Measurements from ENCODE around the gene FOXRED1.
"Not testable (repeated sequence)": the region's sequence is repeated elsewhere in the genome, so short reads cannot be mapped to it uniquely, and the experiment has no call there.

Gene FOXRED1

GRCh38 chr11:126231725-126232459, 37.1 kb upstream of the FOXRED1 start:
- DNase-seq (ENCODE audit: low read depth): no peak
- no peak overlapping the region for H3K4me3 ChIP-seq (ENCODE audit: low read depth, low read length)
- TF ChIP-seq, protein P1, sequence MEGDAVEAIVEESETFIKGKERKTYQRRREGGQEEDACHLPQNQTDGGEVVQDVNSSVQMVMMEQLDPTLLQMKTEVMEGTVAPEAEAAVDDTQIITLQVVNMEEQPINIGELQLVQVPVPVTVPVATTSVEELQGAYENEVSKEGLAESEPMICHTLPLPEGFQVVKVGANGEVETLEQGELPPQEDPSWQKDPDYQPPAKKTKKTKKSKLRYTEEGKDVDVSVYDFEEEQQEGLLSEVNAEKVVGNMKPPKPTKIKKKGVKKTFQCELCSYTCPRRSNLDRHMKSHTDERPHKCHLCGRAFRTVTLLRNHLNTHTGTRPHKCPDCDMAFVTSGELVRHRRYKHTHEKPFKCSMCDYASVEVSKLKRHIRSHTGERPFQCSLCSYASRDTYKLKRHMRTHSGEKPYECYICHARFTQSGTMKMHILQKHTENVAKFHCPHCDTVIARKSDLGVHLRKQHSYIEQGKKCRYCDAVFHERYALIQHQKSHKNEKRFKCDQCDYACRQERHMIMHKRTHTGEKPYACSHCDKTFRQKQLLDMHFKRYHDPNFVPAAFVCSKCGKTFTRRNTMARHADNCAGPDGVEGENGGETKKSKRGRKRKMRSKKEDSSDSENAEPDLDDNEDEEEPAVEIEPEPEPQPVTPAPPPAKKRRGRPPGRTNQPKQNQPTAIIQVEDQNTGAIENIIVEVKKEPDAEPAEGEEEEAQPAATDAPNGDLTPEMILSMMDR (IDR thresholded peaks at IDR 0.05; ENCODE audit: insufficient read depth, low read depth, low read length, missing control alignments): no peak

GRCh38 chr11:126232683-126233082, 36.3 kb upstream of the FOXRED1 start:
- TF ChIP-seq, protein P1 (IDR thresholded peaks at IDR 0.05; ENCODE audit: insufficient read depth, low read depth, low read length, missing control alignments): no peak
- no peak for DNase-seq (ENCODE audit: low read depth)
- H3K4me3 ChIP-seq (ENCODE audit: low read depth, low read length): no peak overlapping the region

GRCh38 chr11:126233391-126233790, 35.6 kb upstream of the FOXRED1 start:
- H3K4me3 ChIP-seq (ENCODE audit: low read depth, low read length): no peak overlapping the region
- TF ChIP-seq, protein P1 (IDR thresholded peaks at IDR 0.05; ENCODE audit: insufficient read depth, low read depth, low read length, missing control alignments): no peak
- no peak for DNase-seq (ENCODE audit: low read depth)

DNA sequence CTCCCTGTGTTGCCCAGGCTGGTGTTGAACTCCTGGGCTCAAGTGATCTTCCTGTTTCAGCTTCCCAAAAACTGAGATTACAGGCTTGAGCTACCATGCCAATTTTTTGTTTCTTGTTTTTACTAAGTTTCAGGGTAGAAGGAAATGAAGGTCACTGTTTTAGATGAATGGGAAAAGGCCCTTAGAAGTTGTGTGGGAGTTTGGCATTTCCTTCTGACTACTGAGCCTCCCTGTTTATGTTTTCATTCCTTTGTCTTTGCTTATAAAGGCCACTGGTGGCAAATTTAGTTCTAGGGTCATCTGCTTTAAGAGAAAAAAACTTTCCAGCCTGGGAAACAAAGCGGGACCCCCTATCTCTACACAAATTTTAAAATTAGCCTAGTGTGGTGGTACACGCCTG, 22.3 kb upstream of the FOXRED1 start:
- TF ChIP-seq, protein P1 (IDR thresholded peaks at IDR 0.05; ENCODE audit: insufficient read depth, low read depth, low read length, missing control alignments): no peak
- no peak for DNase-seq (ENCODE audit: low read depth)
- H3K4me3 ChIP-seq (ENCODE audit: low read depth, low read length): no peak overlapping the region

GRCh38 chr11:126253265-126253664, 15.7 kb upstream of the FOXRED1 start:
- H3K4me3 ChIP-seq (ENCODE audit: low read depth, low read length): no peak overlapping the region
- no peak for DNase-seq (ENCODE audit: low read depth)
- TF ChIP-seq, protein P1 (IDR thresholded peaks at IDR 0.05; ENCODE audit: insufficient read depth, low read depth, low read length, missing control alignments): no peak

- no peak overlapping the region for H3K4me3 ChIP-seq (ENCODE audit: low read depth, low read length)
- TF ChIP-seq, protein P1 (IDR thresholded peaks at IDR 0.05; ENCODE audit: insufficient read depth, low read depth, low read length, missing control alignments): no peak
- DNase-seq (ENCODE audit: low read depth): no peak
Observed at GRCh38 chr11:126254819-126255218, 14.1 kb upstream of the FOXRED1 start.

- DNase-seq (ENCODE audit: low read depth); H3K4me3 ChIP-seq (ENCODE audit: low read depth, low read length): not testable (repeated sequence)
Observed at GRCh38 chr11:126255507-126255906, 13.4 kb upstream of the FOXRED1 start.

Data from GM12865 (cell line).